MM.1S (cell line): ENCODE measurements around the gene CEP164.

Experiments used
- DNase-seq: peaks from one replicate; pipeline ENCODE4 v3.0.0-alpha.2; 2015
- H2AFZ ChIP-seq: fragments of 300-600 bp; sonication (generic); 2 replicates; pipeline ENCODE4 v1.6.0; 2016; ENCODE audit warnings: antibody characterized with exemption, low read length
- H3F3A ChIP-seq: fragments of 300-600 bp; sonication (generic); 2 replicates; pipeline ENCODE4 v1.6.1; 2016; ENCODE audit warnings: mild to moderate bottlenecking, antibody characterized with exemption, low read length, moderate library complexity, mixed read lengths; ENCODE audit not compliant: insufficient read depth
- H3K27ac ChIP-seq: fragments of 300-600 bp; sonication (generic); 2 replicates; pipeline ENCODE4 v1.5.1; 2016; ENCODE audit warnings: mild to moderate bottlenecking, low read length
- H3K27me3 ChIP-seq: fragments of 300-600 bp; sonication (generic); replicated peaks from 2 replicates; pipeline ENCODE4 v1.6.0; 2016; ENCODE audit warnings: low read length; ENCODE audit not compliant: insufficient read depth
- H3K36me3 ChIP-seq: fragments of 300-600 bp; sonication (generic); replicated peaks from 2 replicates; pipeline ENCODE4 v1.6.1; 2016; ENCODE audit warnings: mild to moderate bottlenecking, low read length, mixed read lengths; ENCODE audit not compliant: insufficient read depth
- H3K4me1 ChIP-seq: fragments of 300-600 bp; sonication (generic); 2 replicates; pipeline ENCODE4 v1.6.1; 2016; ENCODE audit warnings: low read length, mixed read lengths
- H3K4me2 ChIP-seq: fragments of 300-600 bp; sonication (generic); 2 replicates; pipeline ENCODE4 v1.6.0; 2016; ENCODE audit warnings: low read depth, low read length
- H3K4me3 ChIP-seq: fragments of 300-600 bp; sonication (generic); 2 replicates; pipeline ENCODE4 v1.5.1; 2016; ENCODE audit warnings: low read length, mixed read lengths
- H3K79me2 ChIP-seq: fragments of 300-600 bp; sonication (generic); 2 replicates; pipeline ENCODE4 v1.6.1; 2016; ENCODE audit warnings: mixed run types, low read length, mixed read lengths
- H3K9ac ChIP-seq: fragments of 300-600 bp; sonication (generic); 2 replicates; pipeline ENCODE4 v1.6.1; 2016; ENCODE audit warnings: low read length, mixed read lengths
- H3K9me2 ChIP-seq: fragments of 300-600 bp; sonication (generic); replicated peaks from 2 replicates; pipeline ENCODE4 v1.6.1; 2016; ENCODE audit warnings: mild to moderate bottlenecking, low read length, mixed read lengths; ENCODE audit not compliant: insufficient read depth
- H3K9me3 ChIP-seq: fragments of 300-600 bp; sonication (generic); replicated peaks from 2 replicates; pipeline ENCODE4 v1.6.1; 2016; ENCODE audit warnings: mild to moderate bottlenecking, low read length, mixed read lengths; ENCODE audit not compliant: insufficient read depth
- H4K20me1 ChIP-seq: fragments of 300-600 bp; sonication (generic); 2 replicates; pipeline ENCODE4 v1.6.1; 2016; ENCODE audit warnings: mild to moderate bottlenecking, low read length, moderate library complexity, mixed read lengths; ENCODE audit not compliant: insufficient read depth
- EZH2 ChIP-seq: fragments of 300-600 bp; sonication (generic); optimal IDR thresholded peaks from 2 replicates; pipeline ENCODE3; 2017; ENCODE audit warnings: low read depth, mild to moderate bottlenecking, antibody characterized with exemption, low read length, mixed read lengths
- EZH2phosphoT487 ChIP-seq: fragments of 300-600 bp; sonication (generic); IDR thresholded peaks from 2 replicates; pipeline ENCODE4 v1.6.1; 2018; ENCODE audit warnings: antibody characterized with exemption, low read length
- TF ChIP-seq, protein P1 (sequence below): fragments of 300-600 bp; sonication (generic); IDR thresholded peaks from 2 replicates; pipeline ENCODE4 v1.5.1; 2016; ENCODE audit warnings: antibody characterized with exemption, low read length, mixed read lengths

The CEP164 gene

DNA sequence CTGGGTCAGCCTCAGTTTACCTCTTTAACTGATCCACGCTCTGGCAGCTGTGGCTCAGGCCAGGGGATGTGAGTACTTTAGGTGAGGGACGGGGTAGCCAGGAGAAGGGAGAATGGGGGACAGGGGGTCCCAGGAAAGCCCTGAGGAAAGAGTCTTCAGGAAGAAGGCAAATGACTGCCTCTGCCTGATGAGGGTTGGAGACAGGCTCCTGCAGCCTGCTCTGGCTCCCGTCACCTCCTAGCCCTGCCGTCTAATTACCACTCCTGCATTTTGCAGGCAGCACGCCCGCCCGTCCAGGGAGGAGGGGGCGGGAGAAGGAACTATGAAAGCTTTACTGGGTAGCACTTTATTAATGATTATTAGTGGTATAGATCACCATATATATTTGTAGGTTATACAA lies 116.6 kb downstream of the CEP164 start:
- no peak overlapping the region for H2AFZ ChIP-seq
- H3K27me3 ChIP-seq: peaks cover 78% of the 10 kb centered on the region
- H3K9me2 ChIP-seq: no peaks in the 10 kb centered on the region
- no peaks in the 10 kb centered on the region for H4K20me1 ChIP-seq
- TF ChIP-seq, protein P1, sequence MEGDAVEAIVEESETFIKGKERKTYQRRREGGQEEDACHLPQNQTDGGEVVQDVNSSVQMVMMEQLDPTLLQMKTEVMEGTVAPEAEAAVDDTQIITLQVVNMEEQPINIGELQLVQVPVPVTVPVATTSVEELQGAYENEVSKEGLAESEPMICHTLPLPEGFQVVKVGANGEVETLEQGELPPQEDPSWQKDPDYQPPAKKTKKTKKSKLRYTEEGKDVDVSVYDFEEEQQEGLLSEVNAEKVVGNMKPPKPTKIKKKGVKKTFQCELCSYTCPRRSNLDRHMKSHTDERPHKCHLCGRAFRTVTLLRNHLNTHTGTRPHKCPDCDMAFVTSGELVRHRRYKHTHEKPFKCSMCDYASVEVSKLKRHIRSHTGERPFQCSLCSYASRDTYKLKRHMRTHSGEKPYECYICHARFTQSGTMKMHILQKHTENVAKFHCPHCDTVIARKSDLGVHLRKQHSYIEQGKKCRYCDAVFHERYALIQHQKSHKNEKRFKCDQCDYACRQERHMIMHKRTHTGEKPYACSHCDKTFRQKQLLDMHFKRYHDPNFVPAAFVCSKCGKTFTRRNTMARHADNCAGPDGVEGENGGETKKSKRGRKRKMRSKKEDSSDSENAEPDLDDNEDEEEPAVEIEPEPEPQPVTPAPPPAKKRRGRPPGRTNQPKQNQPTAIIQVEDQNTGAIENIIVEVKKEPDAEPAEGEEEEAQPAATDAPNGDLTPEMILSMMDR: no peak
- TF ChIP-seq EZH2 (no peak), EZH2phosphoT487 (no peak)
- H3F3A ChIP-seq: no peaks in the 10 kb centered on the region
- no peak overlapping the region for H3K9ac ChIP-seq
- no peak overlapping the region for H3K4me2 ChIP-seq
- H3K27ac ChIP-seq: no peak overlapping the region
- no peaks in the 10 kb centered on the region for H3K9me3 ChIP-seq
- no peak for DNase-seq
- H3K4me1 ChIP-seq: no peaks in the 10 kb centered on the region
- no peaks in the 10 kb centered on the region for H3K36me3 ChIP-seq
- no peak overlapping the region for H3K4me3 ChIP-seq
- H3K79me2 ChIP-seq: no peaks in the 10 kb centered on the region

DNA sequence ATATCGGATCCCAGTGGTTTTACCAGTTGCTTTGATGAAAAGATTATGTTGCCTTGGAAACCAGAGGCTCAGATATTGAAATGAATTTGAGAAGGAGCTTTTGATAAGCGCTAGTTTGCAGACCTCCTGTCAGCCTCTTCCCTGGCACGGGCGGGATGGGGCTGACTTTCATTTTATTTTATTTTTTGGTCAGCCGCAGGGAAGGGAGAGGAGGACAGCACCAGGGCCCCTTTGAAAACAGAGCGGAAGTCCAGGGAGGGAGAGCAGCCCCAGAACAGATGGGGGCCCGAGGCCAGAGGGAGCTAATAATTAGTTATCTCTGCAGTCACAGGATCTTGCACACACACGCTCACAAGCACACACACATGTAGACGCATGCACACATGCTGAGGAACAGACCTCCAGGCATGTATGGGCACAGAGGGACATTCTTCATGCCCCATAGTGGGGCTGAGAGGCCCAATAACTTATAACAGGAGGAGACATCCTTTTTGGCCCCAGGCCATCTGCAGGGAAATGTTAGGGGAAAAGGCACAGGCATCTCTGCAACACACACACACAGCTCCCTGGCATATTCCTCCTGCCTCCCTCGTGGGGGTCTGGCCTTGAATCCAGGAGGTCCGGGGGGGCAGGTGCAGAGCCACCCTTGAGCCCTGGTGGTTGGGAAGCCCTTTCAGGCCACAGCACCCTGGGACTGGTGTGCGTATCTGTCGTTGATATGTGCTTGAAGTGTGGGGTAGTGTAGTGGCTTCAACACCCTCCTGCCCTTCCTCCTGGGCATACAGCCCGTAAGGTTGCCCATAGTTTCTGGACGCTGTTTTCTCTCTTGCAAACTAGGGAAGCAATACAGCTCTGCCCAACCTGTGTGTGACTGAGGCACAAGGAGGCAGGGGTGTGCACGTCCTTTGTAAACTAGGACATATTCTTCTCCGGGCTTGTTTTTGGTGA lies 117.3 kb downstream of the CEP164 start:
- Histone ChIP-seq H3F3A (no peaks in the 10 kb centered on the region), H3K4me2 (no peak overlapping the region), H3K9me2 (no peaks in the 10 kb centered on the region), H3K36me3 (no peaks in the 10 kb centered on the region), H4K20me1 (no peaks in the 10 kb centered on the region), H3K9ac (no peak overlapping the region), H3K27me3 (peaks cover 77% of the 10 kb centered on the region), H3K9me3 (no peaks in the 10 kb centered on the region), H3K4me3 (no peak overlapping the region), H2AFZ (no peak overlapping the region), H3K27ac (no peak overlapping the region), H3K79me2 (no peaks in the 10 kb centered on the region), H3K4me1 (no peaks in the 10 kb centered on the region)
- no peak for DNase-seq
- TF ChIP-seq, protein P1: no peak
- TF ChIP-seq EZH2phosphoT487 (no peak), EZH2 (no peak)

DNA sequence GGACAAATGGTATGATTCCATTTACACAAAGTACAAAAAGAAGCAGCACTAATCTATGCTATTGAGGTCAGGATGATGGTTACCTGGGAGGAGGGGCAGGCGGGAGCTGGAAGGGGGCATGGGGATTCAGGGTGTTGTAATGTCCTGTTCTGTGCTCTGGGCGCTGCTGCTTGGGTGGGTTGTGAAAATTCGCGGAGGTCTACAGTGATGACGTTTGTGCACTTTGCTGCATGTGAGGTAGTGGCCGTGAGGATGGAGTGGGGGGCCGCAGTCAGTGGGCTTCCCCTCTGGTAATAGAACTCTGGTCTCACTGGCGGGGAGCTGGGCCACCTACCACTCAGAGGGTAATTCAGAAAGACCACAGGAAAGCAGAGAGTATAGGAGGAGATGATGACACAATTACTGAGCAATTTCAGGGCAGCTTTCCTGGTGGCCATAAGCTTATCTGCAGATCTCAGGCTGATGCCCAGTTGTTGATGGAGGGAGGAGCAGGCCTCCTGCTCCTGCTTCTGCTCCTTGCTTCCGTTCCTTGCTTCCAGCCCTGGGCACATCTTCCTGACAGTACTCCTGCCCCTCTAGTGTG lies 121.5 kb downstream of the CEP164 start:
- Histone ChIP-seq H3K9me3 (no peaks in the 10 kb centered on the region), H3K36me3 (no peaks in the 10 kb centered on the region), H3K79me2 (no peaks in the 10 kb centered on the region), H3K27me3 (peaks cover 52% of the 10 kb centered on the region), H3K4me1 (no peaks in the 10 kb centered on the region), H3K4me2 (no peak overlapping the region), H3K4me3 (no peak overlapping the region), H2AFZ (no peak overlapping the region), H4K20me1 (no peaks in the 10 kb centered on the region), H3F3A (no peaks in the 10 kb centered on the region), H3K27ac (no peak overlapping the region), H3K9me2 (no peaks in the 10 kb centered on the region), H3K9ac (no peak overlapping the region)
- no peak for TF ChIP-seq EZH2phosphoT487
- TF ChIP-seq EZH2: no peak
- TF ChIP-seq, protein P1: no peak
- no peak for DNase-seq
